Skeletal muscle tissue (tissue), 4 donors: ENCODE data around the gene KCNT2. TPM values are rescaled to one million over a fixed set of nuclear protein-coding genes. Genes with fewer than 3 reads are reported as not detected.

Experiments used
- H3K27ac ChIP-seq: one replicate; pipeline ENCODE4 v1.7.0; 2013; ENCODE audit warnings: mild to moderate bottlenecking, low read depth, low read length, inconsistent platforms
- H3K27me3 ChIP-seq, 3 donors: one replicate each; pipeline ENCODE4 v1.7.0; 2013; ENCODE audit warnings: low read length in 3 of 3; ENCODE audit not compliant: control insufficient read depth in 3 of 3, insufficient read depth in 3 of 3
- H3K36me3 ChIP-seq, 3 donors: one replicate each; pipeline ENCODE4 v1.7.0; 2013; ENCODE audit warnings: low read length in 3 of 3; ENCODE audit not compliant: control insufficient read depth in 3 of 3, insufficient read depth in 3 of 3
- H3K4me1 ChIP-seq, 3 donors: one replicate each; pipeline ENCODE4 v1.7.0; 2013; ENCODE audit warnings: low read length in 3 of 3, mild to moderate bottlenecking in 3 of 3; ENCODE audit not compliant: control insufficient read depth in 3 of 3, insufficient read depth in 3 of 3
- H3K4me3 ChIP-seq, 3 donors: one replicate each; pipeline ENCODE4 v1.7.0; 2013; ENCODE audit warnings: low read length in 3 of 3
- H3K9ac ChIP-seq, 3 donors: one replicate each; pipeline ENCODE4 v1.7.0; 2013; ENCODE audit warnings: low read length in 3 of 3, mild to moderate bottlenecking in 3 of 3, moderate library complexity in 2 of 3, low read depth in 1 of 3
- H3K9me3 ChIP-seq, 3 donors: one replicate each; pipeline ENCODE4 v1.7.0; 2013; ENCODE audit warnings: low read length in 3 of 3; ENCODE audit not compliant: control insufficient read depth in 3 of 3
- total RNA-seq: library from RNA; depleted of rRNA; stranded (reverse); fragments of >200 nt; gene quantifications from one replicate; pipeline ENCODE4 v1.2.3, GENCODE V29; 2014
- donor health status: Osteomylitis.

Gene KCNT2
- total RNA-seq, 1 donor from 2014 or later = 8.9 TPM

GRCh38 chr1:196412326-196412725 lies 195.9 kb downstream of the KCNT2 start:
- no peaks in the 10 kb centered on the region for H3K27me3 ChIP-seq
- no peaks in the 10 kb centered on the region for H3K36me3 ChIP-seq
- H3K4me1 ChIP-seq = no peaks in the 10 kb centered on the region
- H3K9me3 ChIP-seq = no peaks in the 10 kb centered on the region
- H3K9ac ChIP-seq = no peak overlapping the region
- no peak overlapping the region for H3K4me3 ChIP-seq
- H3K27ac ChIP-seq = no peak overlapping the region

- H3K27ac ChIP-seq = no peak overlapping the region
- H3K4me1 ChIP-seq = no peaks in the 10 kb centered on the region
- H3K4me3 ChIP-seq = no peak overlapping the region
- H3K9me3 ChIP-seq = no peaks in the 10 kb centered on the region
- no peaks in the 10 kb centered on the region for H3K36me3 ChIP-seq
- no peaks in the 10 kb centered on the region for H3K27me3 ChIP-seq
- H3K9ac ChIP-seq = no peak overlapping the region
Observed at GRCh38 chr1:196410768-196411167, 197.5 kb downstream of the KCNT2 start.

- no peak overlapping the region for H3K4me3 ChIP-seq
- H3K36me3 ChIP-seq = no peaks in the 10 kb centered on the region
- H3K27me3 ChIP-seq = no peaks in the 10 kb centered on the region
- H3K27ac ChIP-seq = no peak overlapping the region
- no peak overlapping the region for H3K9ac ChIP-seq
- no peaks in the 10 kb centered on the region for H3K4me1 ChIP-seq
- H3K9me3 ChIP-seq = no peaks in the 10 kb centered on the region
Observed at GRCh38 chr1:196409586-196409985, 198.7 kb downstream of the KCNT2 start.

- Histone ChIP-seq H3K4me1 (no peaks in the 10 kb centered on the region), H3K9me3 (no peaks in the 10 kb centered on the region), H3K36me3 (no peaks in the 10 kb centered on the region), H3K27me3 (no peaks in the 10 kb centered on the region), H3K27ac (no peak overlapping the region), H3K9ac (no peak overlapping the region), H3K4me3 (no peak overlapping the region)
Observed at GRCh38 chr1:196407358-196408051, 200.7 kb downstream of the KCNT2 start.

GRCh38 chr1:196405839-196406238 lies 202.4 kb downstream of the KCNT2 start:
- H3K27ac ChIP-seq = no peak overlapping the region
- H3K9me3 ChIP-seq = no peaks in the 10 kb centered on the region
- no peaks in the 10 kb centered on the region for H3K36me3 ChIP-seq
- H3K4me3 ChIP-seq = no peak overlapping the region
- H3K27me3 ChIP-seq = no peaks in the 10 kb centered on the region
- no peak overlapping the region for H3K9ac ChIP-seq
- no peaks in the 10 kb centered on the region for H3K4me1 ChIP-seq

GRCh38 chr1:196403803-196404690 lies 204.2 kb downstream of the KCNT2 start:
- H3K27me3 ChIP-seq = no peaks in the 10 kb centered on the region
- no peak overlapping the region for H3K27ac ChIP-seq
- H3K36me3 ChIP-seq = no peaks in the 10 kb centered on the region
- H3K9me3 ChIP-seq = no peaks in the 10 kb centered on the region
- no peak overlapping the region for H3K9ac ChIP-seq
- H3K4me3 ChIP-seq = no peak overlapping the region
- no peaks in the 10 kb centered on the region for H3K4me1 ChIP-seq

GRCh38 chr1:196401891-196402290 lies 206.3 kb downstream of the KCNT2 start:
- no peaks in the 10 kb centered on the region for H3K27me3 ChIP-seq
- no peak overlapping the region for H3K27ac ChIP-seq
- no peaks in the 10 kb centered on the region for H3K4me1 ChIP-seq
- no peak overlapping the region for H3K4me3 ChIP-seq
- no peak overlapping the region for H3K9ac ChIP-seq
- H3K9me3 ChIP-seq = no peaks in the 10 kb centered on the region
- no peaks in the 10 kb centered on the region for H3K36me3 ChIP-seq

GRCh38 chr1:196401452-196401833 lies 206.8 kb downstream of the KCNT2 start:
- no peak overlapping the region for H3K4me3 ChIP-seq
- no peaks in the 10 kb centered on the region for H3K27me3 ChIP-seq
- no peaks in the 10 kb centered on the region for H3K9me3 ChIP-seq
- no peaks in the 10 kb centered on the region for H3K4me1 ChIP-seq
- no peaks in the 10 kb centered on the region for H3K36me3 ChIP-seq
- H3K27ac ChIP-seq = no peak overlapping the region
- H3K9ac ChIP-seq = no peak overlapping the region

GRCh38 chr1:196400478-196401451 lies 207.5 kb downstream of the KCNT2 start:
- no peak overlapping the region for H3K9ac ChIP-seq
- H3K9me3 ChIP-seq = no peaks in the 10 kb centered on the region
- peak overlapping the region in 1 of 3 donors; percentile 9 for H3K4me3 ChIP-seq
- no peaks in the 10 kb centered on the region for H3K36me3 ChIP-seq
- no peaks in the 10 kb centered on the region for H3K4me1 ChIP-seq
- no peak overlapping the region for H3K27ac ChIP-seq
- H3K27me3 ChIP-seq = no peaks in the 10 kb centered on the region
